GM19043 (cell line): ENCODE measurements around the gene TPGS1.
"Not testable (repeated sequence)": the region's sequence is repeated elsewhere in the genome, so short reads cannot be mapped to it uniquely, and the experiment has no call there.

Source experiments
- ATAC-seq: cut with Tn5 transposase; IDR thresholded peaks from one replicate; pipeline ENCODE4 v1.9.1; 2021; ENCODE audit warnings: low read depth; ENCODE audit not compliant: unreplicated experiment

The TPGS1 gene

DNA sequence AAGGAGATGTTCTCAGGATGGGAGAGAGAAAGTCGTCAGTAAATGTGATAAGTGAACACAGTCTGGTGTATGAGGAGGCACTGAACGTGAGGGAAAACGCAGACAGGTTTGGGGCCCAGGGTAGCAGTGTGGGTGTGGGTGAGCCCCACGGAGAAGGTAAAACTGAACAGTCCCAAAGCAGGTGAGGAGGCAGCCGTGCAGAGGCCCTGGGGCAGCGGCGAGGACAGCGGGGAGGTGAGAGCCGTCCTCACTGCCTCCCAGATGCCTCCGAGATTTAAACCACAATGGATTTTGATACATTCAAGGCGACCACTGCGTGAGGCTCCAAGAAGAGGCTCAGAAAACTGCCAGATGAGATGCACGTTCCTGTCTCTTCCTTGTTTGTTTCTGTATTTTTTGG lies 31.9 kb upstream of the TPGS1 start:
- no peak for ATAC-seq

- ATAC-seq: no peak
Measured at GRCh38 chr19:478236-478903, 28.9 kb upstream of the TPGS1 start.

GRCh38 chr19:478976-479375 lies 28.3 kb upstream of the TPGS1 start:
- ATAC-seq: no peak

DNA sequence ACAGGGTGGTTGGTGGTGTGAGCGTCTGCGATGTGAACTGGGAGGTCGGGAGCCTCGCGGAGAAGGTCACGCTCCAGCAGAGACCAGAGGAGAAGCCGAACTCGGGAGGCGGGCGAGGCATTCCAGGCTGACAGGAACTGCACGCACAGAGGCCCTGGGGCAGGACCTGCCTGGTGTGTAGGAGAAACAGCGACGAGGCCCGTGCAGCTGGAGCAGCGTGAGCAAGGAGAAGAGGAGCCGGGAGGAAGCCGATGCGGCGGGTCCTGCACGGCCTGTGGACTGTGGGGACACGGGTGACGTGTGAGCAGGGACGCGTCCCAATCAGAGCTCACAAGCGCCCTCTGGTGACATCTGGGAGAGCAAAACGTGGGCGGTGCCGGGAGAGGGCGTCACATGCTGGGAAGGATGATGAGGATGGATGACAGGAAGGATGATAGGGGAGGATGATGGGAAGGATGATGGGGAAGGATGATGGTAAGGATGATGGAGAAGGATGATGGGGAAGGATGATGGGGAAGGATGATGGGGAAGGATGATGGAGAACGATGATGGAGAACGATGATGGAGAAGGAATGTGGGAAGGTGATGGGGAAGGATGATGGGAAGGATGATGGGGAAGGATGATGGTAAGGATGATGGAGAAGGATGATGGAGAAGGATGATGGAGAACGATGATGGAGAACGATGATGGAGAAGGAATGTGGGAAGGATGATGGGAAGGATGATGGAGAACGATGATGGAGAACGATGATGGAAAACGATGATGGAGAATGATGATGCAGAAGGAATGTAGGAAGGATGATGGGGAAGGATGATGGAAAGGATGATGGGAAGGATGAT lies 27.1 kb upstream of the TPGS1 start:
- ATAC-seq: no peak

DNA sequence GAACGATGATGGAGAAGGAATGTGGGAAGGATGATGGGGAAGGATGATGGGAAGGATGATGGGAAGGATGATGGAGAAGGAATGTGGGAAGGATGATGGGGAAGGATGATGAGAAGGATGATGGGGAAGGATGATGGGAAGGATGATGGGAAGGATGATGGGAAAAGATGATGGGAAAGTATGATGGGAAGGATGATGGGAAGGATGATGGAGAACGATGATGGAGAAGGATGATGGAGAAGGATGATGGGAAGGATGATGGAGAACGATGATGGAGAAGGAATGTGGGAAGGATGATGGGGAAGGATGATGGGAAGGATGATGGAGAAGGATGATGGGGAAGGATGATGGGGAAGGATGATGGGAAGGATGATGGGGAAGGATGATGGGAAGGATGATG lies 26.2 kb upstream of the TPGS1 start:
- not testable (repeated sequence) for ATAC-seq

- ATAC-seq: no peak
Measured at GRCh38 chr19:482186-483041, 24.9 kb upstream of the TPGS1 start.

DNA sequence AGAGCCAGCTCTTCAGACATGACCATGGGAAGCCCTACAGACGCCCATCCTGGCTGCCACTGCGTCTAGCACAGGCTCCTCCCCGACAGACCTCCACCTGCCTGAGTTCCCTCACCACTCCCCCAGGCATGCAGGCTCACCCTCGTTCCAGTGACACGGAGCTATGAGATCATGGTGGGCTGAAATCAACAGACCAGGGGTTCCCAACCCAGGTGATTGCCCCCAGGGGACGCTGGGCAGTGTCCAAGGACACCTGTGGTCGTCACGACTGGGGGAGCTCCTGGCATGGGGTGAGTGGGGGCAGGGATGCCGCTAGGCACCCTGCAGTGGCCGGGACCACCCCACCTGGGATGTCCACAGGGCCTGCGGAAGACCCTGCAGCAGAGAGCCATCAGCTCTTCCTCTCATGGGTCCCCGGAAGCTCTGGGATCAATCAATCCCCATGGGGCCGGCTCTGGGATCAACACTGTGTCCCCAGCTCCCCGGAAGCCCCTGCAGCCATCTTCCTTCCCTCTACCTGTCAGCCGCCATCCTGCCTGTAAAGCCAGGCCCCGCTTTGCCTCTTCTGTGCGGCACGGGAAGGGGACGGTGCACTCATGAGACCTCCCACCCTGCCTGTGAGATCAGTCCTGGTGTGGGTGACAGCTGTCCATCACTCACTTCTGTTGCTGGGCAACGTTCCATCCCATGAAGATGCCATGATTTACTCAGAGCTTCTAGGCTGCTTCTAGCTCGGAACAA lies 23.8 kb upstream of the TPGS1 start:
- no peak for ATAC-seq

DNA sequence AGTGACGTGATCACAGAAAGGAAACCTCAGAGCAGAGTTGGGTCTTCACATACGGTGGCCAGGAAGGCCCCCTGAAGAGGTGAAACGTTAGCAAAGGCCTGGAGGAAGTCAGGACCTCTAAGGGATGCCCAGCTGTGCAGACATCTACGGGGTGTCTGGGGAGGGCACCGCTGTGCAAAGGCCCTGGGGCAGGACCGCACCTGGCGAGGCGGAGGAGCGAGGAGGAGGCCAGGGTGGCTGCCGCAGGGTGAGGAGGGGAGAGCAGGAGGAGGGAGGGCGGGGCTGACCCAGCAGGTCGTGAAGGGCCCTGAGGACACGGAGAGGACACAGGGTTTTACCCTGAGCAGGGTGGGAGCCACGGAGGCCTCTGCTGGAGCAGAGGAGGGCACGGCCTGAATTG lies 22.8 kb upstream of the TPGS1 start:
- ATAC-seq: no peak

- ATAC-seq: no peak
Measured at GRCh38 chr19:485077-485476, 22.2 kb upstream of the TPGS1 start.

DNA sequence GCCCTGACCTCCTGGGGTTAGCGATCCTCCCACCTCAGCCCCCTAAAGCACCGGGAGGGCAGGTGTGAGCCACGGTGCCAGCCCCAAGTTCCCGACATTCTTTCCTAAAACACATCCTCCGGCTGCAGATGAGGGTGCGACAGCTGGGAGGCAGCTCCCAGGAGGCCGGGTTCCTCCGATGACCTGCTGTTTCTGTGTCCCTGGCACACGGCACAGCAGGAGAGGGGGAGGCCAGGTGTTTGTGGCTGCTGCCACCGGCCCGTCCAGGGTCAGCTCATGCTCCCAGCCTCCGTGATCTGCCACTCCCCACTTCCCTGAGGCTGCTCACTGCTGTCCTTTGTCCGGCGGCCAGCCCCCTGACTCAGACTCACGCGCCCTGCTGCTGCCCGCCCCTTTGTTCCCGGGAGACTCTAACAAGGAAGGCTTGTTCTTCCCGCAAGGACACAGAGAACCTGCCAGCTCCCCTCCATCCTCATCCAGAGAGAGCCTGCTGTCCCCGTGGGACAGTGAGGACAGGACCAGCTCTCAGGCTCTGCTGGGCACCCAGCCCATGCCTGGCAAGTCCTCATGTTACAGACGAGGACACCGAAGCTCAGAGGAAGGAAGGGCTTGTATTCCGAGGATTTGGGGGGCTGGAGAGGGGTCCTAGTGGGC lies 21.6 kb upstream of the TPGS1 start:
- ATAC-seq: no peak

DNA sequence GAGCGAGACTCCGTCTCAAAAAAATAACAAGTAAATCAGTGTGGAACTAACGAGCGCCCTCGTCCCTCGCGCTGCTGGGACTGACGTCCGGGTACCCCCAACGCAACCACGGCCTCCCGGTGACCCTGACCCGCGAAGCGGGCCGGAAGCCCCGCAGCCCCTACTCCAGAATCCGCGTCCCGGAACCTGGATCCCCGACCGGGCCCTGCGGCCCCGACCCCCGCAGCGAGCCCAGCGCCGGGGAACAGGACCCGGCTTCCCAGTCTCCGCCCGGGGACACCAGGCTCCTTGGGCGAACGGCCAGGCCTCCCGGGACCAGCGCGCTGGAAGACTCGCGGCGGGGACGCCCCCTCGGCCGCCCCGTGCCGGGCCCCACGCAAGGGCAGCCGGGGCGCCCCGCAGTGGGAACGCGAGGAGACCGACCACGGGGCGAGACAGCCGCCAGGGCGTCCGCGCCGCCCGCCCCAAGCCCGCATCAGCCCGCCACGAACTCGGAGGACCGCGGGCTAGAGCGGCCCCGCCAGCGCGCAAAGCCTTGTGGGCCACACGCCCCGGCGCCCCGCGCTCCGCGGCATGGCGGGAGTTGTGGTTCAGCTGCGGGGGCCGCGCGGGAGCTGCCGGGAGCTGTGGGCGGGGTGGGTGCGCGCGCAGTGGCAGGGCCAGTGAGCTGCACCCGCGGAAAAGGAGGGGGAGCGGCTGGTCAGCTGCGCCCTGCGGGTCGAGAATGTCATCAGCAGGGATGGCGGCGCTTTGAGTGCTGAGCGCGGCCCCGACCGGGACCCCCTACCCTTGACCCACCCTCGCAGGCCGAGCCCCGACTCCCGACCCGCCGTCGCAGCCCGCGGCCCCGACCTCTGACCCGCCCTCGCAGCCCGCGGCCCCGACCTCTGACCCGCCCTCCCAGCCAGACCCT lies 18.5 kb upstream of the TPGS1 start:
- no peak for ATAC-seq

GRCh38 chr19:489418-490196 lies 17.7 kb upstream of the TPGS1 start:
- no peak for ATAC-seq

DNA sequence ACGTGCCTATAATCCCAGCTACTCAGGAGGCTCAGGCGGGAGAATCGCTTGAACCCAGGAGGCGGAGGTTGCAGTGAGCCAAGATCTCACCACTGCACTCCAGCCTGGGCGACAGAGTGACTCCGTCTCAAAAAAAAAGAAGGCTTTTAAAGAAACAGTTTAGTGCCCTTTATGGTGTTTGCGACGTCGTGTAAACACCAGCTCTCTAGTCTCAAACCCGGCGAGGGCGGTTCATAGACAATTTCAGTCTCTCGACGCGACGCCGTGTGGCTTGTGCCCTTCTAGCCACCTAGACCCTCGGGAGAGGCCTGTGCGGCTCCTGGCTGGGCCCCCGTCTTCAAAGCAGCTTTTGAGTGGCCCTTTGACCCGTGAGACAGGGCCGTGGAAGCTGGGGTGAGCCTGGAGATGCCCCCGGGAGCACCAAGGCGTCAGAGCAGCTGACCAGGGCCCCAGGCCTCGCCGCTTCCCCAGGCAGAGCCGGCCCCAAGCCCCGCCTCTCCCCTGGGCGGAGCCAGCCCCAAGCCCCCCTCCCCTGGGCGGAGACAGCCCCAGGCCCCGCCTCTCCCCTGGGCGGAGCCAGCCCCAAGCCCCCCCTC lies 16.1 kb upstream of the TPGS1 start:
- ATAC-seq: no peak

DNA sequence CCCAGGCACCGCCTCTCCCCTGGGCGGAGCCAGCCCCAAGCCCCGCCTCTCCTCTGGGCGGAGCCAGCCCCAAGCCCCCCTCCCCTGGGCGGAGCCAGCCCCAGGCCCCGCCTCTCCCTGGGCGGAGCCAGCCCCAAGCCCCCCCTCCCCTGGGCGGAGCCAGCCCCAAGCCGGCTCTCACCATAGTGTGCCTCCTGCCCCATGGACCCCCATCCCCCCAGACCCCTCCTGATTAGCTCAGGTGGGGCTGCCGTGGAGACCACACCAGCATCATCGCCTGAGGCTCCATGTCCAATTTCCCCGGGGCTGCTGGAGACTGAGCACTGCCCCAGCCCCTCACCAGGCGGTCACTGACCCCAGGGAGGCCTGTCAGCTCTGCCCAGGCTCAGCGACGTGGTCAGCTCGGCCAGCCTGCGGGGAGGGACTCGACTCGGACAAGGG lies 15.2 kb upstream of the TPGS1 start:
- no peak for ATAC-seq

GRCh38 chr19:493391-494170 lies 13.7 kb upstream of the TPGS1 start:
- no peak for ATAC-seq

GRCh38 chr19:494171-495080 lies 12.9 kb upstream of the TPGS1 start:
- ATAC-seq: no peak
